Skeletal muscle tissue (tissue), 5 donors: ENCODE data around the gene RBM47. TPM values are rescaled to one million over a fixed set of nuclear protein-coding genes. Genes with fewer than 3 reads are reported as not detected.

Experiments used
- H3K27ac ChIP-seq: one replicate; pipeline ENCODE4 v1.7.0; 2013; ENCODE audit warnings: mild to moderate bottlenecking, low read depth, low read length, inconsistent platforms
- H3K27me3 ChIP-seq, 3 donors: one replicate each; pipeline ENCODE4 v1.7.0; 2013; ENCODE audit warnings: low read length in 3 of 3; ENCODE audit not compliant: control insufficient read depth in 3 of 3, insufficient read depth in 3 of 3
- H3K36me3 ChIP-seq, 3 donors: one replicate each; pipeline ENCODE4 v1.7.0; 2013; ENCODE audit warnings: low read length in 3 of 3; ENCODE audit not compliant: control insufficient read depth in 3 of 3, insufficient read depth in 3 of 3
- H3K4me1 ChIP-seq, 3 donors: one replicate each; pipeline ENCODE4 v1.7.0; 2013; ENCODE audit warnings: low read length in 3 of 3, mild to moderate bottlenecking in 3 of 3; ENCODE audit not compliant: control insufficient read depth in 3 of 3, insufficient read depth in 3 of 3
- H3K4me3 ChIP-seq, 3 donors: one replicate each; pipeline ENCODE4 v1.7.0; 2013; ENCODE audit warnings: low read length in 3 of 3
- H3K9ac ChIP-seq, 3 donors: one replicate each; pipeline ENCODE4 v1.7.0; 2013; ENCODE audit warnings: low read length in 3 of 3, mild to moderate bottlenecking in 3 of 3, moderate library complexity in 2 of 3, low read depth in 1 of 3
- H3K9me3 ChIP-seq, 3 donors: one replicate each; pipeline ENCODE4 v1.7.0; 2013; ENCODE audit warnings: low read length in 3 of 3; ENCODE audit not compliant: control insufficient read depth in 3 of 3
- small RNA-seq: library from RNA; depleted of rRNA; stranded (forward); fragments of <200 nt; gene quantifications from one replicate; pipeline ENCODE3, GENCODE V24; 2014
- total RNA-seq: library from RNA; depleted of rRNA; stranded (reverse); fragments of >200 nt; gene quantifications from one replicate; pipeline ENCODE4 v1.2.3, GENCODE V29; 2014
- donor health status: Osteomylitis.

The RBM47 gene
- total RNA-seq, 1 donor from 2014 or later, result 2.6 TPM

GRCh38 chr4:40377512-40378365, 251.9 kb downstream of the RBM47 start:
- Histone ChIP-seq H3K9me3 (no peaks in the 10 kb centered on the region), H3K4me1 (no peaks in the 10 kb centered on the region), H3K9ac (no peak overlapping the region), H3K4me3 (no peak overlapping the region), H3K36me3 (no peaks in the 10 kb centered on the region), H3K27ac (no peak overlapping the region), H3K27me3 (no peaks in the 10 kb centered on the region)

- Histone ChIP-seq H3K27me3 (no peaks in the 10 kb centered on the region), H3K9me3 (no peaks in the 10 kb centered on the region), H3K4me1 (no peaks in the 10 kb centered on the region), H3K36me3 (no peaks in the 10 kb centered on the region), H3K4me3 (no peak overlapping the region), H3K27ac (no peak overlapping the region), H3K9ac (no peak overlapping the region)
Observed at GRCh38 chr4:40375620-40376019, 254.0 kb downstream of the RBM47 start.

GRCh38 chr4:40375095-40375494, 254.6 kb downstream of the RBM47 start:
- Histone ChIP-seq H3K9me3 (no peaks in the 10 kb centered on the region), H3K4me1 (no peaks in the 10 kb centered on the region), H3K27ac (no peak overlapping the region), H3K9ac (no peak overlapping the region), H3K27me3 (no peaks in the 10 kb centered on the region), H3K36me3 (no peaks in the 10 kb centered on the region), H3K4me3 (no peak overlapping the region)

- Histone ChIP-seq H3K9ac (no peak overlapping the region), H3K4me3 (no peak overlapping the region), H3K4me1 (no peaks in the 10 kb centered on the region), H3K27ac (no peak overlapping the region), H3K36me3 (no peaks in the 10 kb centered on the region), H3K27me3 (no peaks in the 10 kb centered on the region), H3K9me3 (no peaks in the 10 kb centered on the region)
Observed at GRCh38 chr4:40373636-40374035, 256.0 kb downstream of the RBM47 start.

Small RNAs within 50 kb of the gene (small RNA-seq; reads per million reads assigned to genes)
- not detected for gene AC098869.1
- gene MIR4802, result not detected
- gene RNU7-74P, result not detected

Other genes starting within 250 kb of the RBM47 start
- gene NSUN7, start 120.1 kb upstream of the RBM47 start, total RNA-seq, result 2.6 TPM